ENCODE measurements around the gene POU2F3.

POU2F3 gene

GRCh38 chr11:120228794-120229384 is 11.1 kb upstream of the POU2F3 start:
- no peak overlapping the region for H3K14ac ChIP-seq (ENCODE audit: low read length)
- WGBS (ENCODE audit: extremely low coverage, insufficient coverage, insufficient read length), result no CpG with 5 or more reads among the region's 16 CpGs
- H3K4ac ChIP-seq (ENCODE audit: low read depth, low read length), result no peak overlapping the region
- H3K18ac ChIP-seq (ENCODE audit: low read length), result no peak overlapping the region
- H3K23ac ChIP-seq (ENCODE audit: low read length), result no peak overlapping the region
- H3K36me3 ChIP-seq (ENCODE audit: control insufficient read depth in 1 of 2, insufficient read depth in 2 of 2, low read length in 2 of 2), result no peaks in the 10 kb centered on the region
- no peak overlapping the region for H2BK120ac ChIP-seq (ENCODE audit: insufficient read depth, low read length, poor library complexity)
- no peaks in the 10 kb centered on the region for H3K79me1 ChIP-seq (ENCODE audit: low read length)
- no peak overlapping the region for H2AFZ ChIP-seq (ENCODE audit: insufficient read depth, low read length, poor library complexity)
- H2BK12ac ChIP-seq (ENCODE audit: low read length), result no peak overlapping the region
- no peak overlapping the region for H2AK5ac ChIP-seq (ENCODE audit: low read length)
- H3K79me2 ChIP-seq (ENCODE audit: control insufficient read depth, insufficient read depth, low read length, poor library complexity), result no peaks in the 10 kb centered on the region
- H4K91ac ChIP-seq (ENCODE audit: low read depth, low read length), result no peak overlapping the region
- H3K4me1 ChIP-seq (ENCODE audit: control insufficient read depth in 1 of 2, insufficient read depth in 2 of 2, low read length in 2 of 2), result no peaks in the 10 kb centered on the region
- no peak overlapping the region for H3K27ac ChIP-seq (ENCODE audit: low read depth, low read length)
- H3K9ac ChIP-seq (ENCODE audit: low read length), result no peak overlapping the region
- H2BK5ac ChIP-seq (ENCODE audit: low read depth, low read length, poor library complexity), result no peak overlapping the region
- no peak overlapping the region for H4K12ac ChIP-seq (ENCODE audit: low read depth, low read length)
- H4K8ac ChIP-seq (ENCODE audit: low read depth, low read length), result no peak overlapping the region
- no peak overlapping the region for H3K4me2 ChIP-seq (ENCODE audit: low read length)
- H3K27me3 ChIP-seq (ENCODE audit: insufficient read depth, low read length), result no peaks in the 10 kb centered on the region
- H3K9me3 ChIP-seq (ENCODE audit: insufficient read depth, low read depth, low read length), result no peaks in the 10 kb centered on the region
- H3K4me3 ChIP-seq (ENCODE audit: low read depth, low read length), result no peak overlapping the region
- no peak for DNase-seq

GRCh38 chr11:120229451-120230424 is 10.2 kb upstream of the POU2F3 start:
- no peak overlapping the region for H3K4ac ChIP-seq (ENCODE audit: low read depth, low read length)
- no peak overlapping the region for H3K18ac ChIP-seq (ENCODE audit: low read length)
- no peak overlapping the region for H3K4me3 ChIP-seq (ENCODE audit: low read depth, low read length)
- H2AFZ ChIP-seq (ENCODE audit: insufficient read depth, low read length, poor library complexity), result no peak overlapping the region
- no peak overlapping the region for H4K12ac ChIP-seq (ENCODE audit: low read depth, low read length)
- no peak overlapping the region for H3K23ac ChIP-seq (ENCODE audit: low read length)
- peak in 1 of 2 donors; percentile 59 for DNase-seq
- no peak overlapping the region for H2BK120ac ChIP-seq (ENCODE audit: insufficient read depth, low read length, poor library complexity)
- no peaks in the 10 kb centered on the region for H3K79me1 ChIP-seq (ENCODE audit: low read length)
- H3K4me2 ChIP-seq (ENCODE audit: low read length), result no peak overlapping the region
- no peak overlapping the region for H3K9ac ChIP-seq (ENCODE audit: low read length)
- no peak overlapping the region for H4K8ac ChIP-seq (ENCODE audit: low read depth, low read length)
- H4K91ac ChIP-seq (ENCODE audit: low read depth, low read length), result no peak overlapping the region
- no peak overlapping the region for H3K14ac ChIP-seq (ENCODE audit: low read length)
- no peak overlapping the region for H3K27ac ChIP-seq (ENCODE audit: low read depth, low read length)
- no peak overlapping the region for H2BK5ac ChIP-seq (ENCODE audit: low read depth, low read length, poor library complexity)
- H2BK12ac ChIP-seq (ENCODE audit: low read length), result no peak overlapping the region
- H3K27me3 ChIP-seq (ENCODE audit: insufficient read depth, low read length), result no peaks in the 10 kb centered on the region
- no peaks in the 10 kb centered on the region for H3K4me1 ChIP-seq (ENCODE audit: control insufficient read depth in 1 of 2, insufficient read depth in 2 of 2, low read length in 2 of 2)
- WGBS (ENCODE audit: extremely low coverage, insufficient coverage, insufficient read length), result no CpG with 5 or more reads among the region's 17 CpGs
- no peaks in the 10 kb centered on the region for H3K9me3 ChIP-seq (ENCODE audit: insufficient read depth, low read depth, low read length)
- no peaks in the 10 kb centered on the region for H3K36me3 ChIP-seq (ENCODE audit: control insufficient read depth in 1 of 2, insufficient read depth in 2 of 2, low read length in 2 of 2)
- no peak overlapping the region for H2AK5ac ChIP-seq (ENCODE audit: low read length)
- no peaks in the 10 kb centered on the region for H3K79me2 ChIP-seq (ENCODE audit: control insufficient read depth, insufficient read depth, low read length, poor library complexity)

- no peak overlapping the region for H2AK5ac ChIP-seq (ENCODE audit: low read length)
- H3K4me1 ChIP-seq (ENCODE audit: control insufficient read depth in 1 of 2, insufficient read depth in 2 of 2, low read length in 2 of 2), result peaks cover 0 to under 1% of the 10 kb centered on the region in 2 experiments
- no peak overlapping the region for H3K23ac ChIP-seq (ENCODE audit: low read length)
- H3K27ac ChIP-seq (ENCODE audit: low read depth, low read length), result no peak overlapping the region
- no peak overlapping the region for H3K9ac ChIP-seq (ENCODE audit: low read length)
- H3K4me2 ChIP-seq (ENCODE audit: low read length), result no peak overlapping the region
- H3K27me3 ChIP-seq (ENCODE audit: insufficient read depth, low read length), result no peaks in the 10 kb centered on the region
- no peak overlapping the region for H3K4me3 ChIP-seq (ENCODE audit: low read depth, low read length)
- no peak overlapping the region for H4K8ac ChIP-seq (ENCODE audit: low read depth, low read length)
- no peak overlapping the region for H3K4ac ChIP-seq (ENCODE audit: low read depth, low read length)
- no CpG with 5 or more reads among the region's 5 CpGs for WGBS (ENCODE audit: extremely low coverage, insufficient coverage, insufficient read length)
- H3K18ac ChIP-seq (ENCODE audit: low read length), result no peak overlapping the region
- no peaks in the 10 kb centered on the region for H3K9me3 ChIP-seq (ENCODE audit: insufficient read depth, low read depth, low read length)
- H2BK5ac ChIP-seq (ENCODE audit: low read depth, low read length, poor library complexity), result no peak overlapping the region
- no peak overlapping the region for H2AFZ ChIP-seq (ENCODE audit: insufficient read depth, low read length, poor library complexity)
- no peak for DNase-seq
- no peak overlapping the region for H2BK12ac ChIP-seq (ENCODE audit: low read length)
- H3K14ac ChIP-seq (ENCODE audit: low read length), result no peak overlapping the region
- no peak overlapping the region for H2BK120ac ChIP-seq (ENCODE audit: insufficient read depth, low read length, poor library complexity)
- H4K91ac ChIP-seq (ENCODE audit: low read depth, low read length), result no peak overlapping the region
- H4K12ac ChIP-seq (ENCODE audit: low read depth, low read length), result no peak overlapping the region
- H3K79me2 ChIP-seq (ENCODE audit: control insufficient read depth, insufficient read depth, low read length, poor library complexity), result no peaks in the 10 kb centered on the region
- H3K79me1 ChIP-seq (ENCODE audit: low read length), result no peaks in the 10 kb centered on the region
- H3K36me3 ChIP-seq (ENCODE audit: control insufficient read depth in 1 of 2, insufficient read depth in 2 of 2, low read length in 2 of 2), result no peaks in the 10 kb centered on the region
Observed at GRCh38 chr11:120230433-120231071, 9.4 kb upstream of the POU2F3 start.

- Histone ChIP-seq H2AK5ac (ENCODE audit: low read length) (no peak overlapping the region), H3K4me2 (ENCODE audit: low read length) (no peak overlapping the region), H2AFZ (ENCODE audit: insufficient read depth, low read length, poor library complexity) (no peak overlapping the region)
Observed at GRCh38 chr11:120231963-120232362, 8.0 kb upstream of the POU2F3 start.

More at GRCh38 chr11:120231963-120232362, 8.0 kb upstream of the POU2F3 start:
- no peak for DNase-seq
- no peak overlapping the region for H4K12ac ChIP-seq (ENCODE audit: low read depth, low read length)
- H3K4ac ChIP-seq (ENCODE audit: low read depth, low read length), result no peak overlapping the region
- no peaks in the 10 kb centered on the region for H3K36me3 ChIP-seq (ENCODE audit: control insufficient read depth in 1 of 2, insufficient read depth in 2 of 2, low read length in 2 of 2)
- H3K23ac ChIP-seq (ENCODE audit: low read length), result no peak overlapping the region
- no peak overlapping the region for H2BK120ac ChIP-seq (ENCODE audit: insufficient read depth, low read length, poor library complexity)
- no CpG with 5 or more reads among the region's 4 CpGs for WGBS (ENCODE audit: extremely low coverage, insufficient coverage, insufficient read length)
- H3K18ac ChIP-seq (ENCODE audit: low read length), result no peak overlapping the region
- H2BK12ac ChIP-seq (ENCODE audit: low read length), result no peak overlapping the region
- no peak overlapping the region for H3K9ac ChIP-seq (ENCODE audit: low read length)
- peaks cover 5 to 6% of the 10 kb centered on the region in 2 experiments for H3K4me1 ChIP-seq (ENCODE audit: control insufficient read depth in 1 of 2, insufficient read depth in 2 of 2, low read length in 2 of 2)
- no peak overlapping the region for H3K4me3 ChIP-seq (ENCODE audit: low read depth, low read length)
- peaks cover 3% of the 10 kb centered on the region for H3K79me1 ChIP-seq (ENCODE audit: low read length)
- no peak overlapping the region for H4K8ac ChIP-seq (ENCODE audit: low read depth, low read length)
- no peak overlapping the region for H3K27ac ChIP-seq (ENCODE audit: low read depth, low read length)
- H4K91ac ChIP-seq (ENCODE audit: low read depth, low read length), result no peak overlapping the region
- no peak overlapping the region for H3K14ac ChIP-seq (ENCODE audit: low read length)
- no peaks in the 10 kb centered on the region for H3K79me2 ChIP-seq (ENCODE audit: control insufficient read depth, insufficient read depth, low read length, poor library complexity)
- no peaks in the 10 kb centered on the region for H3K9me3 ChIP-seq (ENCODE audit: insufficient read depth, low read depth, low read length)
- H2BK5ac ChIP-seq (ENCODE audit: low read depth, low read length, poor library complexity), result no peak overlapping the region
- H3K27me3 ChIP-seq (ENCODE audit: insufficient read depth, low read length), result no peaks in the 10 kb centered on the region
